Urinary bladder (tissue), 4 donors: ENCODE results near the gene EIF3L. TPM values are rescaled to one million over a fixed set of nuclear protein-coding genes. Genes with fewer than 3 reads are reported as not detected.
A peak's percentile ranks its signal among the peaks of the same experiment; 100 is the strongest.

Experiments
- DNase-seq: peaks from one replicate; pipeline ENCODE4 v3.0.0-alpha.2; 2015; ENCODE audit errors: extremely low spot score
- H3K27ac ChIP-seq: one replicate; pipeline ENCODE4 v1.5.1; 2013; ENCODE audit warnings: low read depth, mild to moderate bottlenecking, moderate library complexity
- H3K36me3 ChIP-seq: one replicate; pipeline ENCODE4 v1.6.1; 2013; ENCODE audit warnings: mild to moderate bottlenecking, moderate library complexity; ENCODE audit not compliant: insufficient read depth
- H3K4me1 ChIP-seq: one replicate; pipeline ENCODE4 v1.6.1; 2013; ENCODE audit warnings: mild to moderate bottlenecking, moderate library complexity; ENCODE audit not compliant: insufficient read depth
- H3K4me3 ChIP-seq: one replicate; pipeline ENCODE4 v1.5.1; 2013; ENCODE audit warnings: low read depth, low read length
- WGBS: extraction: QIAGEN DNeasy Blood & Tissue Kit; methylation state at CpG from one replicate; pipeline ENCODE4 v1.1.7; 2013; 5-methylcytosine and 5-hydroxymethylcytosine counted together
- polyA plus RNA-seq: library from polyadenylated mRNA; stranded (reverse); fragments of 200-250 nt; gene quantifications from one replicate; pipeline ENCODE4 v1.2.3, GENCODE V29; 2013
- total RNA-seq: library from RNA; depleted of rRNA; stranded (reverse); fragments of >200 nt; gene quantifications from one replicate; pipeline ENCODE4 v1.2.3, GENCODE V29; 2014
- donor health status: healthy with polysubstance abuse.
- donor health status: healthy.

EIF3L gene
- total and polyA plus RNA-seq, 2 donors, result 398 to 404 TPM

DNA sequence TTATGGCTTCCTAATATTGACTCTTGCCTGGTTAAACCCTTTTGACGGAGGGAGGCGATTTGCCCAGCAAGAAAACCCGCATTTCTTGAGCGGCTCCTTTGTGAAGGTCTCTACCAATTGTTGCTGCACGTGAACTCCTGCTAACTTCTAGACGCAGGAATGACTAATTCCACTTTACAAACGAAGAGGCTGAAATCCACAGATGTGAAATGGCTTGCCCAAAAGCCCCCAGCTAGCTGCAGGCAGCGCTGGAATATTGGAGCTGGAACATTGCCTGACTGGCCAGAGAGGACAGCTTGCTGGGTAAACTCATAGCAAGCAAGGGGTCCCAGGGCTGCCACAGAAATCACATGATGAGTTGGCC lies 40.9 kb upstream of the EIF3L start:
- H3K4me3 ChIP-seq, result peak overlapping the region; percentile 39
- H3K36me3 ChIP-seq, result no peaks in the 10 kb centered on the region
- 4% methylated on average over 8 of the region's 8 CpGs for WGBS
- no peak overlapping the region for H3K27ac ChIP-seq
- H3K4me1 ChIP-seq, result no peaks in the 10 kb centered on the region
- DNase-seq, result no peak

DNA sequence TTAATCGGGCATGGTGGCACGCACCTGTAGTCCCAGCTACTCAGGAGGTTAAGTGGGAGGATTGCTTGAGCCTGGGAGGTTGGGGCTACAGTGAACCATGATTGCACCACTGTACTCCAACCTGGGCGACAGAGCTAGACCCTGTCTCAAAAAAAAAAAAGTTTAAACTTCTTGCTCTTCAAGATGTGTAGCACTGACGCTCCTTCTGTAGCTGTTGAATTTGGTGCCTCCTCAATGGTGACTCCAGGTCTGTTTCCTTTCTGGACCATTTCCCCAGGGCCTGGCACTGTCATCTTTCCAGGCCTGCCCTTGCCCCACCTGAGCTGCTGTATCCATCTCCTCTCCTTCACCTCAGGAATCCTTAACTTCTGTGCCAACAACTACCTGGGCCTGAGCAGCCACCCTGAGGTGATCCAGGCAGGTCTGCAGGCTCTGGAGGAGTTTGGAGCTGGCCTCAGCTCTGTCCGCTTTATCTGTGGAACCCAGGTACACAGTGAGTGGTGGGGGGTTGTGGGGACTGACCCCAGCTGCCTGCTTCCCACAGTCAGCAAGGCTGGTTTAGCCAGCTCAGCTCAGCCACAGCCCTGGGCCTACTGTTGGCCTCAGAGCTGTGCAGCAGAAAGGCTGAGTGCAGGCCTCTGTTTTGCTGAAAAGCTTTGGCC lies 39.4 kb upstream of the EIF3L start:
- no peak for DNase-seq
- Histone ChIP-seq H3K4me3 (no peak overlapping the region), H3K4me1 (no peaks in the 10 kb centered on the region), H3K27ac (no peak overlapping the region), H3K36me3 (no peaks in the 10 kb centered on the region)
- 94% methylated on average over 5 of the region's 5 CpGs for WGBS

DNA sequence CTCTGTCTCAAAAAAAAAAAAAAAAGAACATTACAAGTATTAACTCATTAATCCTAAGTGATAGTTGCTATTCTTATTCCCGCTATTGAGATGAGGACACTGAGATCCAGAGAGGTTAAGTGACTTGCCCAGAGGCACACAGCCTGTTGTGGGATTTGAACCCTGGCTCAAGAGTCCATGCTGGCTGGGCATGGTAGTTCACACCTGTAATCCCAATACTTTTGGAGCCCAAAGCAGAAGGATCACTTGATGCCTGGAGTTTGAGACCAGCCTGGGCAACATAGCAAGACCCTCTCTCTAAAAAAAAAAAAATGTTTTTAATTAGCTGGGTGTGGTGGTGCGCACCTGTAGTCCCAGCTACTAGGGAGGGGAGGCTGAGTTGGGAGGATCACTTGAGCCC lies 37.4 kb upstream of the EIF3L start:
- 96% methylated on average over 2 of the region's 2 CpGs for WGBS

DNA sequence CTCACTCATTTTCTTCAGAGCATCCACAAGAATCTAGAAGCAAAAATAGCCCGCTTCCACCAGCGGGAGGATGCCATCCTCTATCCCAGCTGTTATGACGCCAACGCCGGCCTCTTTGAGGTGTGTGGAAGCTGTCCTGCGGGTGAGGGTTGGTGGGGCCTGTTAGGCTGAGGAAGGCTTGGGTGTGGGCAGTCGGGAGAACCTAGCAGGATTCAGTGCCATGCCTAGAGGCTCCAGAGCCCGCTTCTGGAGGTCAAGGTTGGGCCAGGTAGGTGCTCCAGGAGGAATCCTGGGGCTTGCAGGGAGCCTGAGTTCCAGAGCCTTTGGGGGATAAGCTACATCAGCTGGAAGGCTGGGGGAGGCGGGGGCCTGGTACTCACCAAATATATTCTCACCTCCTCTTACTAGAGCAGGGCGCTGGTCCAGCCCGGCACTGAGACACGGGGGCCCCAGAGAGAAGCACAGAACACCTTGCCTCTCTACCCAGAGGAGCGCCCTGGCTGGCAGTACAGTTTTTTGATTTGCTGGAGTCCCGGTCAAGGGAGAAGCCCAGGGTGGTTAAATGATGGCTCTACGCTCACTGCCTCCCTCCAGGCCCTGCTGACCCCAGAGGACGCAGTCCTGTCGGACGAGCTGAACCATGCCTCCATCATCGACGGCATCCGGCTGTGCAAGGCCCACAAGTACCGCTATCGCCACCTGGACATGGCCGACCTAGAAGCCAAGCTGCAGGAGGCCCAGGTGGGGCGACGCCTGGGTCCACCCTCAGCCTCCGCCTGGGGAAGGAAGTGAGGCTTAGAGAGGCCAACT lies 36.1 kb upstream of the EIF3L start:
- no peak for DNase-seq
- 93% methylated on average over 27 of the region's 27 CpGs for WGBS
- no peak overlapping the region for H3K27ac ChIP-seq
- no peaks in the 10 kb centered on the region for H3K4me1 ChIP-seq
- H3K36me3 ChIP-seq, result no peaks in the 10 kb centered on the region
- no peak overlapping the region for H3K4me3 ChIP-seq

More for the DNA sequence above, 37.4 kb upstream of the EIF3L start:
- Histone ChIP-seq H3K4me3 (no peak overlapping the region), H3K27ac (no peak overlapping the region), H3K4me1 (no peaks in the 10 kb centered on the region), H3K36me3 (no peaks in the 10 kb centered on the region)
- DNase-seq, result no peak

DNA sequence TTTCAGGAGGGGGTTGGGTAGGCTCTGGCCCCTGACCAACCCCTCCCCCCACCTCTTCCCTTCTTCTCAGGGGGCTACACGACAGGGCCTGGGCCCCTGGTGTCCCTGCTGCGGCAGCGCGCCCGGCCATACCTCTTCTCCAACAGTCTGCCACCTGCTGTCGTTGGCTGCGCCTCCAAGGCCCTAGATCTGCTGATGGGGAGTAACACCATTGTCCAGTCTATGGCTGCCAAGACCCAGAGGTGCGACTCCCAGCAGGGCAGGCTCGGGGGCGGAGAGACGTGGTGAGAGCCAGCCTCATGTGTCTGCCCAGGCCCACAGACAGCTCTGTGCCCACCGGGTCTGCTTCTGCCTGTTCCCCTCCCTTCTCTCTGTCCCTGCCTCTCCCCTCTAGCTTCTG lies 33.6 kb upstream of the EIF3L start:
- Histone ChIP-seq H3K4me3 (no peak overlapping the region), H3K27ac (no peak overlapping the region), H3K36me3 (no peaks in the 10 kb centered on the region), H3K4me1 (no peaks in the 10 kb centered on the region)
- WGBS, result 88% methylated on average over 12 of the region's 12 CpGs
- DNase-seq, result no peak

DNA sequence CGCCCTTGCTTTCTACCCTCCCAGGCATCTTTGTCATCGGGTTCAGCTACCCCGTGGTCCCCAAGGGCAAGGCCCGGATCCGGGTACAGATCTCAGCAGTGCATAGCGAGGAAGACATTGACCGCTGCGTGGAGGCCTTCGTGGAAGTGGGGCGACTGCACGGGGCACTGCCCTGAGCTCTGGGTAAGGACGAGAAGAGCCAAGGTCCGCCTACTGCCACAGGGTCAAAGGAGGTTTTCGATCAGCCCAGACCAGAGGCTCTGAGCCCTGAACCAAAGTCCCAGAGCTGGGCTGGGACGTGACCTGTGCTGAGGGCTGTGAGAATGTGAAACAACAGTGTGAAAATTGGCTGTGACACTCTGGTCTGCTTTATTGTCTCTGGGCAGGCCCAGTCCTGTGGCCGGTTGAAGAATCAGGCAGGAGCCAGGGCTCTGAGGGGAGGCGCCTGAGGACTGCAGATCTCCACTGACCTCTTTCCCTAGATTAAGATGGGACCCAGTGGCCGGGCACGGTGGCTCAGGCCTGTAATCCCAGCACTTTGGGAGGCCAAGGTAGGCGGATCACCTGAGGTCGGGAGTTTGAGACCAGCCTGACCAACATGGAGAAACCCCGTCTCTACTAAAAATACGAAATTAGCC lies 32.6 kb upstream of the EIF3L start:
- Histone ChIP-seq H3K36me3 (no peaks in the 10 kb centered on the region), H3K4me3 (no peak overlapping the region), H3K27ac (no peak overlapping the region), H3K4me1 (no peaks in the 10 kb centered on the region)
- DNase-seq, result no peak
- WGBS, result 92% methylated on average over 23 of the region's 23 CpGs

DNA sequence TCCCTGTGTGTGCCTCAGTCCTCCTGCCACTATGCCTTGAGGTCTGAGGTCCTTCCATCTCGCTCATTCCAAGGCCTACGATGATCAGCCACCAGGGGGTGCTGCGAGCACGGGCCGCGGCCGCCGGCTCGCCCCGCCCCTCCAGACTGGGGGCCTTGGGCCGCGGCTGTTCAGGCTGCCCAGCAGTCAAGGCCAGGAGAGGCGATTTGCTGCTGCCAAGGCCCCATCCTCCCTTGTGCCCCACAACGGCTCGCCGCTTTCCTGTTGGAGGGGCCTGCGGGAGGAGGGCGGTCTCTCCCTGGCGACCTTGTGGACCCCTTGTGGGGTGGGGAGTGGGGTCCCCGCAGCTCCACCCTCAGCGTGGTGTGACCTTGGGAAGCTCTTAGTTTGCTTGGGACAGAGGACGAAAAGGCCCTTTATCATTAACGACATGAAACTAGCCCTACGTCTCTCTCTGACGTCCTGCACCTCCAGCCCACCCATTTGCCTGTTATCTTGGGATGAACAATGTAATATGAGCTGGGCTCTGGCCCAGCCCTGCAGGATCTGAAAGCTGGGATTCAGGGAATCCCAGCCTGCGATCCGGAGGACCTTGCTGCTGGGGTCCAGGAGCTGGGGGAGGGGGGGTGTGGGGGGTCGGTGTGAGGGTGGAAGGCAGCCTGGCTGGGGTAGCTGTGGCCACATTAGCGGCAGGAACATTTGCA lies 31.4 kb upstream of the EIF3L start:
- Histone ChIP-seq H3K4me1 (no peaks in the 10 kb centered on the region), H3K4me3 (peak overlapping the region; percentile 24), H3K36me3 (no peaks in the 10 kb centered on the region), H3K27ac (no peak overlapping the region)
- WGBS, result 2% methylated on average over 29 of the region's 29 CpGs
- no peak for DNase-seq

DNA sequence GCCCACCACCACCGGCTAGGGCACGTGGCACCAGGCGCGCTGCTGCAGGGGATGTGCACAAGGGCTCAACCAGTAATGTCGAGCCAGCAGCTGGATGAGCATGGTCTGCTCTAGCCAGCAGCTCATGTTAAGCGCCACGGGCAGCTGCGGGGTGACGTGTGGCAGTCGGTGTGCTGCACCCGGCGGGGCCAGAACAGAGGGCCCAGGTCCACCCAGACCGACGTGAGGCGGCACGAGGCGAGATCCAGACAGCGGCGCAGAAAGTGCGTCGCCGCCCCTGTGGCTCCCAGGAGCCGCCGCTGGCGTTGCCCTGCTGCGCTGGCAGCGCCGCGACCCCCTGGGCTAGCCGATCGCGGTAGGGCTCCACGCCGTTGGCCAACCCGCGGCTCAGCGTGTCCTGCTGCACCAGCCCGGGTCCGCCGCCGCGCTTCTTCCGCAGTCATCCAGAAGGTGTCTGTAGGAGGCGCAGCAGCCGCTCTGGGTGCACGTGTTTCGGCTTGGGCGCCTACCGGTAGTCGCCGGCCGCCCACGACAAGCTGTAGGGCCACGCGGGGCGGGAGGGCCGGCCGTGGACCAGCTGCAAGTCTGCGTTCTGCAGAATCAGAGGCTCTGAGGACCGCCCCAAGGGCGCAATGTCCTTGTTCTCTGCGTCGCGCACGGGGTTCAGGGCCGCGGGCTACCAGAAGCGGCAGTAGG lies 30.7 kb upstream of the EIF3L start:
- no peaks in the 10 kb centered on the region for H3K4me1 ChIP-seq
- no peak overlapping the region for H3K27ac ChIP-seq
- no peaks in the 10 kb centered on the region for H3K36me3 ChIP-seq
- WGBS, result 2% methylated on average over 68 of the region's 68 CpGs
- DNase-seq, result no peak
- H3K4me3 ChIP-seq, result peak overlapping the region; percentile 24

DNA sequence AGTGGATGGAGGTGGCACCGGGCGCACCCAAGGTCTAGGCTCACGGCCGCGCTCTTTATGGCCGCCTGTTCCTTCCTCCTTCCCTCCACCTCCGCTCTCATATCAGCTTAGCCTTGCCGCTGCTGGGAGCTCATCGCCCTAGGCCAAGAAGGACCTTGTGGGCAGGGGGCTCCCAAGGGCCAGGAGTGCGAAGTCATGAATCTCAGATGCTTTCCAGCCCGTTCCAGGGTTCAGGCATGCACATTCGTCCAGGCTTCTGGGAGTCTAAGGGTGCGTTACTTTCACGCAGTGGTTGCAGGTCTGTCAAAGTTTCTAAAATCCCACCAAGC lies 30.1 kb upstream of the EIF3L start:
- 27% methylated on average over 14 of the region's 14 CpGs for WGBS
- Histone ChIP-seq H3K36me3 (no peaks in the 10 kb centered on the region), H3K4me1 (no peaks in the 10 kb centered on the region), H3K27ac (no peak overlapping the region), H3K4me3 (no peak overlapping the region)
- DNase-seq, result no peak

DNA sequence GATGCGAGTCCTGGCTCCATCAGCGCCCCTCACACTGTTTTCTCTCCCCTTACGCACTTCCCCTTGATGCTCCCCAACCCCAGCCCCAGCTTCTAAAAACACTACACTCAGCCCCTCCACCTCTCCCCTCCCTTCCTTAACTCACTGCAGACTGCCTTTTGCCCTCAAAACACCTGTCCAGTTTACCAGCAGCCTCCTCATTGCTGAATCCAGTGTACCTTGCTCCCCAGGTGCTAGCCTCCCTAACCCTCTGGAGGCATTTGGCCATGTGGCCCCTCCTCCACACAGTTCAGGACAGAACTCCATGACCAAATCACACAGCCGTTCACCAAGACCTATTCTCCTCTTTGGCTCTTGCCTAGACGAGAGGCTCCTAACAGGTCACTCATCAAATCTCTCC lies 28.9 kb upstream of the EIF3L start:
- 93% methylated on average over 5 of the region's 5 CpGs for WGBS
- Histone ChIP-seq H3K36me3 (no peaks in the 10 kb centered on the region), H3K27ac (no peak overlapping the region), H3K4me3 (no peak overlapping the region), H3K4me1 (peaks cover 3% of the 10 kb centered on the region)
- no peak for DNase-seq

DNA sequence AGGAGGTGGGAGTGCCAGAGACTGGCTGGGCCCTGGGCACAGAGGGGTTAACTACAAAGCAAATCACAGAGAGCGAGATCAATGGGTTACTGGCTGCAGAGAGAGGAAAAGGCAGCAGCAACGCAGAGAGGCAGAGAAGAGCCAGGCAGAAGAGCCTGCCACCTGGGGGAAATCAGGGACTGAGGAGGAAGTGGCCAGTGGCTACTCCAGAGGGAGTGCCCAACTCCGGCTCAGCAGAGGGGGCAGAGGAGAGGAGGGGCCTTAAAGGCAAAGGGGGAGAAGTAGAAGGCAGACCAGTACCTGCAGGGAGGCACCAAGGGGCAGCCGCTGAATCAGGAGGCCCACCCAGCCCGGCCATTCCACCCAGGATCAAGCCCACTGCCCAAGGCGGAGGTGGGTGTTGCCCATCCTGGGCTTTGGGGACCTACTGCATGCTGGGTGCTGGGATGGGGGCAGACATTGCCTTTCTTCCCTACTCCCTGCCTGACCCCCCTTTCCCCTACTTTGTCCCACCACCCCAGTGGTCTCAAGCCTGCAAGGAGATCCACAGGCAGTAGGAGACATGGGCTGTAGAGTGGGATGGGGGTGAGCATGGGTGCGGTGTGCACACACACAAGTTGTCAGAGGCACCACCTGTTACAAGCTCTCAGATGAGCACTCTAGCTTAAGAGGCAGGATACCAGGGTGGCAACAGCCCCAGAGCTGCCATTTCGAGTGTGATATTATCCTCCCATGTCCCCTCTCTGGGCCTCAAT lies 27.0 kb upstream of the EIF3L start:
- WGBS, result 49% methylated on average over 8 of the region's 8 CpGs

DNA sequence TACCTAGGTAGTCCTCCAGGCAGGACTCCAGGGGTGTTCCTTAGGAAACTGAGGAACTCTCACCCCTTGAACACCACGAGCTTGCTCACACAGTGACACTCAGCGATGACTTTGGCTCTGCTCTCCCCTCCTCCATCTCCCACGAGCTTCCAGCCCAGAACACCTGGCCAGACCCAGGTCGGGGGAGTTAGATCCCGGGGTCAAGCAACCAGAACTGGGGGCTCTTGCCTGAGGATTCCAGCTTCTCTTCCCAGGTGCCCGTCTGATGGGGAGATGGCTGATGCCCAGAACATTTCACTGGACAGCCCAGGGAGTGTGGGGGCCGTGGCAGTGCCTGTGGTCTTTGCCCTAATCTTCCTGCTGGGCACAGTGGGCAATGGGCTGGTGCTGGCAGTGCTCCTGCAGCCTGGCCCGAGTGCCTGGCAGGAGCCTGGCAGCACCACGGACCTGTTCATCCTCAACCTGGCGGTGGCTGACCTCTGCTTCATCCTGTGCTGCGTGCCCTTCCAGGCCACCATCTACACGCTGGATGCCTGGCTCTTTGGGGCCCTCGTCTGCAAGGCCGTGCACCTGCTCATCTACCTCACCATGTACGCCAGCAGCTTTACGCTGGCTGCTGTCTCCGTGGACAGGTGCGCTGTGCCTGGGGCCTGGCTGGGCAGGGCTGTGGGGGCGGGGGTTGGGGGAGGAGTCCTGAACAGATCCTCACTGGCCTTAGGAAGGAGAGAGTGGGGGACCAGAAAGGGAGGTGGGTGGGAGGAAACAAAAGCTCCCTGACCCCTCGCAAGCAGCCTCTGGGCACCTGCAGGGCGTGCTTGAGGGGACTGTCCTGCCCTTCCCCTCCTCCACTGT lies 25.9 kb upstream of the EIF3L start, which contains the start of gene GALR3:
Gene GALR3 (plus strand): TSS at position 249 of the 852 bp plus-strand sequence. CDS start 25 bp downstream, at position 274.
- DNase-seq, result no peak
- 64% methylated on average over 21 of the region's 21 CpGs for WGBS

More for the DNA sequence above, 27.0 kb upstream of the EIF3L start:
- H3K36me3 ChIP-seq, result no peaks in the 10 kb centered on the region
- no peak overlapping the region for H3K27ac ChIP-seq
- peaks cover 3% of the 10 kb centered on the region for H3K4me1 ChIP-seq
- H3K4me3 ChIP-seq, result no peak overlapping the region
- DNase-seq, result no peak

More for the DNA sequence above, 25.9 kb upstream of the EIF3L start, which contains the start of gene GALR3:
- H3K27ac ChIP-seq, result no peak within 1 kb of the TSS
- peaks cover 3% of the 10 kb centered on the region for H3K4me1 ChIP-seq
- H3K4me3 ChIP-seq, result no peak within 1 kb of the TSS
- no peaks in the 10 kb centered on the region for H3K36me3 ChIP-seq
